Lung (tissue), 5 donors: ENCODE data around the gene RNU1-4. TPM values are rescaled to one million over a fixed set of nuclear protein-coding genes. Genes with fewer than 3 reads are reported as not detected.

Source experiments
- polyA plus RNA-seq, 2 donors: library from polyadenylated mRNA; stranded (reverse); fragments of 200-250 nt; gene quantifications; one replicate each; pipeline ENCODE4 v1.2.1, GENCODE V29; 2013
- small RNA-seq: library from RNA; depleted of rRNA; stranded (forward); fragments of <200 nt; gene quantifications from one replicate; pipeline ENCODE3, GENCODE V24; 2014; ENCODE audit warnings: low replicate concordance
- total RNA-seq, 2 donors: library from RNA; depleted of rRNA in 1 of 2; stranded (reverse); fragments of >200 nt in 1 of 2; gene quantifications; one replicate each; pipeline ENCODE4 v1.2.1, GENCODE V29; 2014 to 2021
- donor health status: Bipolar disorder and iron deficiency.
- donor health status: healthy.
- donor health status: DM: yes; HTN: yes; CAD: no.

The RNU1-4 gene
- total and polyA plus RNA-seq, 4 donors = under 0.01 to 3,134 TPM; not detected in 2

Small RNA genes within 50 kb of the gene (small RNA-seq; reads per million reads assigned to genes)
- not detected for gene RNU1-4

Other genes with a start within 250 kb of the RNU1-4 start
- 1,000 to 10,000 TPM in 1 of 2 donors, under 1 TPM in 1; under 0.01 to 3,134 TPM for gene RNU1-1, start 226.2 kb upstream of the RNU1-4 start, total RNA-seq
- gene RNU1-1, start 226.2 kb upstream of the RNU1-4 start, polyA plus RNA-seq = not detected
- 10 to 100 TPM; 54.1 to 83.8 TPM for gene NBPF1, start 127.0 kb upstream of the RNU1-4 start, total RNA-seq
- 1 to 10 TPM; 4.3 to 5.7 TPM for gene NBPF1, start 127.0 kb upstream of the RNU1-4 start, polyA plus RNA-seq
- gene RNU1-3, start 73.6 kb upstream of the RNU1-4 start, total RNA-seq = 1,000 to 10,000 TPM in 1 of 2 donors, under 1 TPM in 1; under 0.01 to 3,134 TPM
- not detected for gene RNU1-3, start 73.6 kb upstream of the RNU1-4 start, polyA plus RNA-seq
- gene RNU1-2, start 155.5 kb downstream of the RNU1-4 start, total RNA-seq = 1,000 to 10,000 TPM in 1 of 2 donors, under 1 TPM in 1; under 0.01 to 3,134 TPM
- not detected for gene RNU1-2, start 155.5 kb downstream of the RNU1-4 start, polyA plus RNA-seq
- gene CROCC, start 181.4 kb downstream of the RNU1-4 start, total RNA-seq = 10 to 100 TPM; 31.5 to 42.2 TPM
- gene CROCC, start 181.4 kb downstream of the RNU1-4 start, polyA plus RNA-seq = 10 to 100 TPM; 14.9 to 25.4 TPM
- gene MFAP2, start 240.1 kb downstream of the RNU1-4 start, total RNA-seq = 10 to 100 TPM; 13.3 to 28.5 TPM
- 10 to 100 TPM in 1 of 2 donors, 1 to 10 TPM in 1; 7.4 to 11.6 TPM for gene MFAP2, start 240.1 kb downstream of the RNU1-4 start, polyA plus RNA-seq